Panc1 (cell line): ENCODE results near the gene INPP4B. TPM values are rescaled to one million over a fixed set of nuclear protein-coding genes. Genes with fewer than 3 reads are reported as not detected.

ENCODE experiments used
- ATAC-seq: fragments of 200-7000 bp; cut with Tn5 transposase; 2 replicates; pipeline ENCODE4 v1.9.1; 2020; ENCODE audit warnings: mild to moderate bottlenecking, moderate library complexity
- BruUV-seq: library from RNA; stranded (reverse); fragments of 400-500 nt; replicated peaks from 2 replicates; lab custom pipeline; 2021; lab: Mats Ljungman, UMichigan
- CTCF ChIA-PET: fragments of 300-600 bp; sonication (Branson Sonifier 250); formaldehyde crosslinking; loops from one replicate; lab custom pipeline; 2022; ENCODE audit warnings: antibody characterized with exemption; lab: Charles Lee
- POLR2A ChIA-PET: fragments of 300-600 bp; sonication (Branson Sonifier 250); formaldehyde crosslinking; loops from one replicate; lab custom pipeline; 2022; ENCODE audit warnings: antibody characterized with exemption; lab: Charles Lee
- DNase-seq: peaks from one replicate; pipeline ENCODE4 v3.0.0-alpha.2; 2010; ENCODE audit warnings: low read depth, low spot score
- H3K27ac ChIP-seq: 2 replicates; pipeline ENCODE4 v1.5.1; 2011; ENCODE audit warnings: mild to moderate bottlenecking, low read length, inconsistent platforms
- H3K27me3 ChIP-seq: fragments of 200-500 bp; sonication (Bioruptor generic); 2 replicates; pipeline ENCODE4 v1.6.0; 2014; ENCODE audit warnings: low read length, inconsistent platforms; ENCODE audit not compliant: control insufficient read depth, insufficient read depth
- H3K36me3 ChIP-seq: fragments of 200-500 bp; sonication (Bioruptor generic); 2 replicates; pipeline ENCODE4 v1.5.1; 2014; ENCODE audit warnings: inconsistent platforms, mild to moderate bottlenecking, low read length, moderate library complexity; ENCODE audit not compliant: control insufficient read depth, insufficient read depth
- H3K4me1 ChIP-seq: 2 replicates; pipeline ENCODE4 v1.5.1; 2011; ENCODE audit warnings: inconsistent platforms, mild to moderate bottlenecking, low read length, moderate library complexity; ENCODE audit not compliant: control insufficient read depth, insufficient read depth
- H3K4me3 ChIP-seq, 2 experiments: 2 replicates each; pipeline ENCODE4 v1.5.1; 2011 to 2012; ENCODE audit warnings: low read depth in 2 of 2, low read length in 2 of 2, mild to moderate bottlenecking in 2 of 2, inconsistent platforms in 1 of 2, moderate library complexity in 1 of 2
- H3K9me3 ChIP-seq: fragments of 200-500 bp; sonication (Bioruptor generic); 2 replicates; pipeline ENCODE4 v1.5.1; 2014; ENCODE audit warnings: low read depth, mild to moderate bottlenecking, inconsistent platforms, low read length, moderate library complexity; ENCODE audit not compliant: control insufficient read depth, insufficient read depth
- POLR2AphosphoS5 ChIP-seq: IDR thresholded peaks from 2 replicates; pipeline ENCODE4 v1.6.1; 2012; ENCODE audit warnings: mild to moderate bottlenecking, low read depth, low read length, moderate library complexity
- SIN3A ChIP-seq: IDR thresholded peaks from 2 replicates; pipeline ENCODE4 v1.6.1; 2012; ENCODE audit warnings: low read depth, mild to moderate bottlenecking, low read length, moderate library complexity, borderline replicate concordance; ENCODE audit not compliant: insufficient read depth
- TCF7L2 ChIP-seq: IDR thresholded peaks from 2 replicates; pipeline ENCODE4 v1.6.1; 2011; ENCODE audit warnings: mild to moderate bottlenecking, low read depth, low read length, inconsistent platforms
- in situ Hi-C: cut with HindIII; loops from 2 replicates; pipeline ENCODE4 v1.10.0; 2016; ENCODE audit warnings: low sequenced_read_pairs, low pct_unique_long_range_greater_than_20kb
- intact Hi-C: fragments of 100-400 bp; cut with micrococcal nuclease; formaldehyde crosslinking; loops from one replicate; pipeline ENCODE4 v1.10.0; 2022; ENCODE audit not compliant: unreplicated experiment
- total RNA-seq: library from RNA; stranded (reverse); gene quantifications from one replicate; pipeline ENCODE4 v1.2.1, GENCODE V29; 2021; ENCODE audit not compliant: unreplicated experiment
- TF ChIP-seq, protein P1 (sequence below), 2 experiments: IDR thresholded peaks; 2 replicates each; pipeline ENCODE4 v1.6.1; 2011 to 2012; ENCODE audit warnings: low read depth in 2 of 2, control low read depth in 1 of 2, low read length in 1 of 2, mild to moderate bottlenecking in 1 of 2, moderate library complexity in 1 of 2; ENCODE audit not compliant: insufficient read depth in 1 of 2
- TF ChIP-seq, protein P2 (sequence below): fragments of 450-650 bp; IDR thresholded peaks from 2 replicates; pipeline ENCODE4 v1.5.1; 2017; ENCODE audit warnings: mild to moderate bottlenecking

Gene INPP4B
- total RNA-seq, 1 experiment from 2014 or later = 4.5 TPM

GRCh38 chr4:142144813-142145212, 701.3 kb downstream of the INPP4B start:
- intact Hi-C loops (no loop called here), in situ Hi-C loops (no loop called here)
- no peak for DNase-seq
- no peak for ATAC-seq
- Histone ChIP-seq H3K27ac (no peak overlapping the region), H3K4me1 (no peaks in the 10 kb centered on the region), H3K4me3 (no peak overlapping the region), H3K27me3 (no peaks in the 10 kb centered on the region), H3K9me3 (no peaks in the 10 kb centered on the region), H3K36me3 (no peaks in the 10 kb centered on the region; the same call in 1 of the 2 replicates)
- CTCF ChIA-PET = no interaction called here
- no peak for TF ChIP-seq TCF7L2
- POLR2A ChIA-PET = no interaction called here
- no TSS peak for BruUV-seq

- TF ChIP-seq, protein P1, sequence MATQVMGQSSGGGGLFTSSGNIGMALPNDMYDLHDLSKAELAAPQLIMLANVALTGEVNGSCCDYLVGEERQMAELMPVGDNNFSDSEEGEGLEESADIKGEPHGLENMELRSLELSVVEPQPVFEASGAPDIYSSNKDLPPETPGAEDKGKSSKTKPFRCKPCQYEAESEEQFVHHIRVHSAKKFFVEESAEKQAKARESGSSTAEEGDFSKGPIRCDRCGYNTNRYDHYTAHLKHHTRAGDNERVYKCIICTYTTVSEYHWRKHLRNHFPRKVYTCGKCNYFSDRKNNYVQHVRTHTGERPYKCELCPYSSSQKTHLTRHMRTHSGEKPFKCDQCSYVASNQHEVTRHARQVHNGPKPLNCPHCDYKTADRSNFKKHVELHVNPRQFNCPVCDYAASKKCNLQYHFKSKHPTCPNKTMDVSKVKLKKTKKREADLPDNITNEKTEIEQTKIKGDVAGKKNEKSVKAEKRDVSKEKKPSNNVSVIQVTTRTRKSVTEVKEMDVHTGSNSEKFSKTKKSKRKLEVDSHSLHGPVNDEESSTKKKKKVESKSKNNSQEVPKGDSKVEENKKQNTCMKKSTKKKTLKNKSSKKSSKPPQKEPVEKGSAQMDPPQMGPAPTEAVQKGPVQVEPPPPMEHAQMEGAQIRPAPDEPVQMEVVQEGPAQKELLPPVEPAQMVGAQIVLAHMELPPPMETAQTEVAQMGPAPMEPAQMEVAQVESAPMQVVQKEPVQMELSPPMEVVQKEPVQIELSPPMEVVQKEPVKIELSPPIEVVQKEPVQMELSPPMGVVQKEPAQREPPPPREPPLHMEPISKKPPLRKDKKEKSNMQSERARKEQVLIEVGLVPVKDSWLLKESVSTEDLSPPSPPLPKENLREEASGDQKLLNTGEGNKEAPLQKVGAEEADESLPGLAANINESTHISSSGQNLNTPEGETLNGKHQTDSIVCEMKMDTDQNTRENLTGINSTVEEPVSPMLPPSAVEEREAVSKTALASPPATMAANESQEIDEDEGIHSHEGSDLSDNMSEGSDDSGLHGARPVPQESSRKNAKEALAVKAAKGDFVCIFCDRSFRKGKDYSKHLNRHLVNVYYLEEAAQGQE (IDR thresholded peaks at IDR 0.05; ENCODE audit: insufficient read depth in 1 of 2, low read depth in 2 of 2, low read length in 1 of 2) = no peak
- no peak for TF ChIP-seq POLR2AphosphoS5
- TF ChIP-seq, protein P2, sequence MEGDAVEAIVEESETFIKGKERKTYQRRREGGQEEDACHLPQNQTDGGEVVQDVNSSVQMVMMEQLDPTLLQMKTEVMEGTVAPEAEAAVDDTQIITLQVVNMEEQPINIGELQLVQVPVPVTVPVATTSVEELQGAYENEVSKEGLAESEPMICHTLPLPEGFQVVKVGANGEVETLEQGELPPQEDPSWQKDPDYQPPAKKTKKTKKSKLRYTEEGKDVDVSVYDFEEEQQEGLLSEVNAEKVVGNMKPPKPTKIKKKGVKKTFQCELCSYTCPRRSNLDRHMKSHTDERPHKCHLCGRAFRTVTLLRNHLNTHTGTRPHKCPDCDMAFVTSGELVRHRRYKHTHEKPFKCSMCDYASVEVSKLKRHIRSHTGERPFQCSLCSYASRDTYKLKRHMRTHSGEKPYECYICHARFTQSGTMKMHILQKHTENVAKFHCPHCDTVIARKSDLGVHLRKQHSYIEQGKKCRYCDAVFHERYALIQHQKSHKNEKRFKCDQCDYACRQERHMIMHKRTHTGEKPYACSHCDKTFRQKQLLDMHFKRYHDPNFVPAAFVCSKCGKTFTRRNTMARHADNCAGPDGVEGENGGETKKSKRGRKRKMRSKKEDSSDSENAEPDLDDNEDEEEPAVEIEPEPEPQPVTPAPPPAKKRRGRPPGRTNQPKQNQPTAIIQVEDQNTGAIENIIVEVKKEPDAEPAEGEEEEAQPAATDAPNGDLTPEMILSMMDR = no peak
- TF ChIP-seq TCF7L2 = no peak
- TF ChIP-seq SIN3A = no peak
- H3K4me3 ChIP-seq = no peak overlapping the region
- no peaks in the 10 kb centered on the region for H3K9me3 ChIP-seq
- DNase-seq (no peak), ATAC-seq (no peak)
- no peaks in the 10 kb centered on the region; the same call in 1 of the 2 replicates for H3K36me3 ChIP-seq
- no peaks in the 10 kb centered on the region for H3K4me1 ChIP-seq
- in situ Hi-C loops (no loop called here), intact Hi-C loops (no loop called here)
- ChIA-PET CTCF (no interaction called here), POLR2A (no interaction called here)
- no peaks in the 10 kb centered on the region for H3K27me3 ChIP-seq
- no TSS peak for BruUV-seq
- no peak overlapping the region for H3K27ac ChIP-seq
These were observed 703.6 kb downstream of the INPP4B start for GRCh38 chr4:142142366-142143054.

- Histone ChIP-seq H3K9me3 (no peaks in the 10 kb centered on the region), H3K27me3 (no peaks in the 10 kb centered on the region), H3K4me3 (no peak overlapping the region), H3K4me1 (no peaks in the 10 kb centered on the region), H3K36me3 (no peaks in the 10 kb centered on the region; the same call in 1 of the 2 replicates), H3K27ac (no peak overlapping the region)
- in situ Hi-C loops (no loop called here), intact Hi-C loops (no loop called here)
- ChIA-PET POLR2A (no interaction called here), CTCF (no interaction called here)
- BruUV-seq = no TSS peak
- ATAC-seq (no peak), DNase-seq (no peak)
- TF ChIP-seq, protein P1 (IDR thresholded peaks at IDR 0.05; ENCODE audit: insufficient read depth in 1 of 2, low read depth in 2 of 2, low read length in 1 of 2) = no peak
- TF ChIP-seq, protein P2 = no peak
- TF ChIP-seq SIN3A (no peak), TCF7L2 (no peak), POLR2AphosphoS5 (no peak)
These were observed 704.9 kb downstream of the INPP4B start for GRCh38 chr4:142141224-142141623.
